Lung (tissue), 12 donors: Measurements from ENCODE around the gene LSMEM2. TPM values are rescaled to one million over a fixed set of nuclear protein-coding genes. Genes with fewer than 3 reads are reported as not detected.

Experiments used
- ATAC-seq: fragments of 200-7000 bp; cut with Tn5 transposase; one replicate; pipeline ENCODE4 v1.9.1; 2020; ENCODE audit warnings: moderate number of reproducible peaks; ENCODE audit not compliant: insufficient read depth, low FRiP score
- DNase-seq, 3 donors: peaks; one replicate each; pipeline ENCODE4 v3.0.0-alpha.2; 2013 to 2017
- H3K27ac ChIP-seq, 2 donors: one replicate each; pipeline ENCODE4 v1.5.1; 2013; ENCODE audit warnings: mild to moderate bottlenecking in 2 of 2, moderate library complexity in 2 of 2, control low read depth in 1 of 2, inconsistent platforms in 1 of 2, low read depth in 1 of 2, low read length in 1 of 2
- H3K27me3 ChIP-seq, 3 donors: one replicate each; pipeline ENCODE4 v1.5.1; 2013; ENCODE audit warnings: low read length in 2 of 3; ENCODE audit not compliant: control insufficient read depth in 3 of 3, insufficient read depth in 3 of 3
- H3K36me3 ChIP-seq, 4 donors: one replicate each; pipeline ENCODE4 v1.5.1; 2013; ENCODE audit warnings: low read length in 4 of 4, mild to moderate bottlenecking in 1 of 4, moderate library complexity in 1 of 4; ENCODE audit not compliant: control insufficient read depth in 4 of 4, insufficient read depth in 4 of 4
- H3K4me1 ChIP-seq, 5 donors: one replicate each; pipeline ENCODE4 v1.5.1; 2013; ENCODE audit warnings: low read length in 5 of 5, mild to moderate bottlenecking in 2 of 5, moderate library complexity in 1 of 5; ENCODE audit not compliant: control insufficient read depth in 5 of 5, insufficient read depth in 5 of 5
- H3K4me3 ChIP-seq: one replicate; pipeline ENCODE4 v1.5.1; 2013; ENCODE audit warnings: mild to moderate bottlenecking, control low read depth, moderate library complexity
- H3K9ac ChIP-seq, 2 donors: one replicate each; pipeline ENCODE4 v1.5.1; 2013; ENCODE audit warnings: low read length in 2 of 2, control low read depth in 1 of 2; ENCODE audit not compliant: insufficient read depth in 1 of 2
- H3K9me3 ChIP-seq, 4 donors: one replicate each; pipeline ENCODE4 v1.5.1; 2013; ENCODE audit warnings: low read length in 3 of 4, mild to moderate bottlenecking in 1 of 4, moderate library complexity in 1 of 4; ENCODE audit not compliant: control insufficient read depth in 4 of 4, insufficient read depth in 3 of 4
- WGBS, 2 donors: extraction: QIAGEN DNeasy Blood & Tissue Kit; methylation state at CpG; one replicate each; pipeline ENCODE4 v1.1.7; 2013; 5-methylcytosine and 5-hydroxymethylcytosine counted together
- polyA plus RNA-seq, 2 donors: library from polyadenylated mRNA; stranded (reverse); fragments of 200-250 nt; gene quantifications; one replicate each; pipeline ENCODE4 v1.2.1, GENCODE V29; 2013
- total RNA-seq, 2 donors: library from RNA; depleted of rRNA in 1 of 2; stranded (reverse); fragments of >200 nt in 1 of 2; gene quantifications; one replicate each; pipeline ENCODE4 v1.2.1, GENCODE V29; 2014 to 2021
- TF ChIP-seq, protein P1 (sequence below): IDR thresholded peaks from 2 replicates; pipeline ENCODE4 v1.5.1; 2012; ENCODE audit warnings: mild to moderate bottlenecking; ENCODE audit errors: control extremely low read depth, extremely low read depth
- donor health status: control.
- donor health status: control.
- donor health status: Bipolar disorder and iron deficiency.
- donor health status: healthy.
- donor health status: DM: yes; HTN: yes; CAD: no.

Gene LSMEM2
- total and polyA plus RNA-seq, 4 donors, result 0.10 to 0.49 (median 0.12) TPM; not detected in 1

DNA sequence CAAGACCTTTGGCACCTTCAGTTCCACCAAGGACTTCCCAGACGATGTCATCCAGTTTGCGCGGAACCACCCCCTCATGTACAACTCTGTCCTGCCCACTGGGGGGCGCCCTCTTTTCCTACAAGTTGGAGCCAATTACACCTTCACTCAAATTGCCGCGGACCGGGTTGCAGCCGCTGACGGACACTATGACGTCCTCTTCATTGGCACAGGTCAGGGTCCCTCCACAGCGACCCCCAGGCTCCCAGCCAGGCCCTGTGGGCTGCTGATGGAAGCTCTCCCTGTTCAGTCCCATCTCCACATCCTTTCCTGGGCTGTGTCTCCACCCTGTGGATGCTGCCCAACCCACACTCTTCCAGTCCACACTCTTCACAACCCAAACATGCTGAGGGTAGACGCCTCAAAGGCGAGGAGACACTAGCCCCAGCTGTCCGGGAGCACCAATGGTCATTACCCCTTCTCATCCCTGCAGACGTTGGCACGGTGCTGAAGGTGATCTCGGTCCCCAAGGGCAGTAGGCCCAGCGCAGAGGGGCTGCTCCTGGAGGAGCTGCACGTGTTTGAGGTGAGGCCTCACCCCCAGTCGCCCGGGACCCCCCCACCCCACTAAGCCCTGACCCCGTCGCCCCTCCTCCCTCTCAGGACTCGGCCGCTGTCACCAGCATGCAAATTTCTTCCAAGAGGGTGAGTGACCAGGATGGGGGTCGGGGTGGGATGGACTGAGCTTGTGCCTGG, 4.3 kb upstream of the LSMEM2 start:
- no peak overlapping the region for H3K9ac ChIP-seq
- no peak overlapping the region for H3K4me3 ChIP-seq
- peaks cover 0 to 38% (median 27%) of the 10 kb centered on the region in 3 donors for H3K27me3 ChIP-seq
- H3K9me3 ChIP-seq, result no peaks in the 10 kb centered on the region
- H3K27ac ChIP-seq, result no peak overlapping the region
- ATAC-seq (no peak), DNase-seq (peak in 1 of 3 donors; percentile 67)
- H3K36me3 ChIP-seq, result peaks cover 0 to 3% (median 0%) of the 10 kb centered on the region in 4 donors
- 22 to 39% methylated on average over 25 to 26 of the region's 26 CpGs for WGBS, 2 donors
- peaks cover 0 to 18% (median 10%) of the 10 kb centered on the region in 5 donors for H3K4me1 ChIP-seq
- TF ChIP-seq, protein P1, sequence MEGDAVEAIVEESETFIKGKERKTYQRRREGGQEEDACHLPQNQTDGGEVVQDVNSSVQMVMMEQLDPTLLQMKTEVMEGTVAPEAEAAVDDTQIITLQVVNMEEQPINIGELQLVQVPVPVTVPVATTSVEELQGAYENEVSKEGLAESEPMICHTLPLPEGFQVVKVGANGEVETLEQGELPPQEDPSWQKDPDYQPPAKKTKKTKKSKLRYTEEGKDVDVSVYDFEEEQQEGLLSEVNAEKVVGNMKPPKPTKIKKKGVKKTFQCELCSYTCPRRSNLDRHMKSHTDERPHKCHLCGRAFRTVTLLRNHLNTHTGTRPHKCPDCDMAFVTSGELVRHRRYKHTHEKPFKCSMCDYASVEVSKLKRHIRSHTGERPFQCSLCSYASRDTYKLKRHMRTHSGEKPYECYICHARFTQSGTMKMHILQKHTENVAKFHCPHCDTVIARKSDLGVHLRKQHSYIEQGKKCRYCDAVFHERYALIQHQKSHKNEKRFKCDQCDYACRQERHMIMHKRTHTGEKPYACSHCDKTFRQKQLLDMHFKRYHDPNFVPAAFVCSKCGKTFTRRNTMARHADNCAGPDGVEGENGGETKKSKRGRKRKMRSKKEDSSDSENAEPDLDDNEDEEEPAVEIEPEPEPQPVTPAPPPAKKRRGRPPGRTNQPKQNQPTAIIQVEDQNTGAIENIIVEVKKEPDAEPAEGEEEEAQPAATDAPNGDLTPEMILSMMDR, result peak; percentile 47

DNA sequence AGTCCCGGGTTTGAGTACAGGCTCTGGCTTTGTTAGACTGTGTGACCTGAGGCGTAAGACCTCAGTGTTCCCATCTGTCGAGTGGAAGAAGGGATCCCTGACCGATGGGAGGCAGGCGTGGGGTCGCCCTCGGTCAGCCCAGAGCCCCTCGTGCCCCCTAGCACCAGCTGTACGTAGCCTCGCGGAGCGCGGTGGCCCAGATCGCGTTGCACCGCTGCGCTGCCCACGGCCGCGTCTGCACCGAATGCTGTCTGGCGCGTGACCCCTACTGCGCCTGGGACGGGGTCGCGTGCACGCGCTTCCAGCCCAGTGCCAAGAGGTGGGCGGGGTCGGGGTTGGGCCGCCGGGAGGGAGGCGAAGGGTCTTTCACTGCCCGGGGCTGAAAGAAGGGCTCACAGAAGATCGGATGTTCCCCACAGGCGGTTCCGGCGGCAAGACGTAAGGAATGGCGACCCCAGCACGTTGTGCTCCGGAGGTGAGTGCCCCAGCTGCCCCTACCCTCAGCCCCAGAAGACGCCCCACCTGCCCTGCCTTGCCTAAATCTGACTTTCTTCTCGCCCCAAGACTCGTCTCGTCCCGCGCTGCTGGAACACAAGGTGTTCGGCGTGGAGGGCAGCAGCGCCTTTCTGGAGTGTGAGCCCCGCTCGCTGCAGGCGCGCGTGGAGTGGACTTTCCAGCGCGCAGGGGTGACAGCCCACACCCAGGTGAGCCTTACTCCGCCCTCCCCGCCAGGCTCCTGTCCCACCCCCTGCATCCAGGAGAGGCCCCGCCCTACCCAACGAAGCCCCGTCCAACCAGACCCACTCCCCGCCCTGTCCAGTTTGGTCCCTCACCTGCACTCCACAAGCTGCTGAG, 3.5 kb upstream of the LSMEM2 start:
- H3K27me3 ChIP-seq, result peaks cover 0 to 38% (median 27%) of the 10 kb centered on the region in 3 donors
- WGBS, 2 donors, result 26 to 58% methylated on average over 64 to 65 of the region's 65 CpGs
- H3K27ac ChIP-seq, result no peak overlapping the region
- ATAC-seq (no peak), DNase-seq (no peak)
- peaks cover 0 to 14% (median 5%) of the 10 kb centered on the region in 5 donors for H3K4me1 ChIP-seq
- no peak overlapping the region for H3K4me3 ChIP-seq
- TF ChIP-seq, protein P1, result no peak
- H3K9ac ChIP-seq, result no peak overlapping the region
- H3K9me3 ChIP-seq, result no peaks in the 10 kb centered on the region
- H3K36me3 ChIP-seq, result peaks cover 0 to 3% (median 0%) of the 10 kb centered on the region in 4 donors

DNA sequence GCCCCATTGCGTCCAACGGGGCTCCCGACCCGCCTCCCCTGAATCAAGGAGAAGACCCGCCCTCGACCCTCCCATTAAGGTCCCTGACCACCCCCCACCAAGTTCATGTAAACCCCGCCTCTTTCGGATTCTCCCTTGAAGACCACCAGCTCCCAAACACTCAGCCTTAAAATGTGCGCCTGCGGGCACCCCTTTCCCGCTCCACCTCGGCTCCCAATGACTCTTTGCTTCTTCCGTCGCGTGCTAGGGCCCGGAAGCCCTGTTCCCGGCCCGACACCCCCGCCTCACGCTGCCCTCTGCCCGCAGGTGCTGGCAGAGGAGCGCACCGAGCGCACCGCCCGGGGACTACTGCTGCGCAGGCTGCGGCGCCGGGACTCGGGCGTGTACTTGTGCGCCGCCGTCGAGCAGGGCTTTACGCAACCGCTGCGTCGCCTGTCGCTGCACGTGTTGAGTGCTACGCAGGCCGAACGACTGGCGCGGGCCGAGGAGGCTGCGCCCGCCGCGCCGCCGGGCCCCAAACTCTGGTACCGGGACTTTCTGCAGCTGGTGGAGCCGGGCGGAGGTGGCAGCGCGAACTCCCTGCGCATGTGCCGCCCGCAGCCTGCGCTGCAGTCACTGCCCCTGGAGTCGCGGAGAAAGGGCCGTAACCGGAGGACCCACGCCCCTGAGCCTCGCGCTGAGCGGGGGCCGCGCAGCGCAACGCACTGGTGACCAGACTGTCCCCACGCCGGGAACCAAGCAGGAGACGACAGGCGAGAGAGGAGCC, 2.7 kb upstream of the LSMEM2 start:
- Histone ChIP-seq H3K27me3 (peaks cover 0 to 38% (median 27%) of the 10 kb centered on the region in 3 donors), H3K36me3 (peaks cover 0 to 3% (median 0%) of the 10 kb centered on the region in 4 donors), H3K9ac (no peak overlapping the region), H3K9me3 (no peaks in the 10 kb centered on the region), H3K27ac (no peak overlapping the region), H3K4me1 (peaks cover 0 to 14% (median 0%) of the 10 kb centered on the region in 5 donors), H3K4me3 (no peak overlapping the region)
- WGBS, 2 donors, result 30 to 61% methylated on average over 77 to 79 of the region's 79 CpGs
- ATAC-seq (no peak), DNase-seq (no peak)
- TF ChIP-seq, protein P1, result no peak
